ENCODE data around the gene MLLT10.
"Not testable (repeated sequence)": the region's sequence is repeated elsewhere in the genome, so short reads cannot be mapped to it uniquely, and the experiment has no call there.

The MLLT10 gene

GRCh38 chr10:21712975-21713374, 178.9 kb downstream of the MLLT10 start:
- no peak overlapping the region for H2AFZ ChIP-seq (ENCODE audit: low read depth, low read length)
- no peak overlapping the region for H3K14ac ChIP-seq (ENCODE audit: low read length in 2 of 2)
- no peak overlapping the region for H3K27ac ChIP-seq (ENCODE audit: low read length, poor library complexity, severe bottlenecking)
- H3K4me1 ChIP-seq (ENCODE audit: control insufficient read depth, insufficient read depth, low read depth, low read length) = no peaks in the 10 kb centered on the region
- no peak overlapping the region for H4K91ac ChIP-seq (ENCODE audit: low read length)
- no peak overlapping the region for H2BK15ac ChIP-seq (ENCODE audit: low read depth, poor library complexity, severe bottlenecking)
- H3K27me3 ChIP-seq (ENCODE audit: control insufficient read depth in 1 of 2, insufficient read depth in 1 of 2, low read length in 2 of 2) = no peaks in the 10 kb centered on the region
- H3K4me2 ChIP-seq (ENCODE audit: low read length, poor library complexity, severe bottlenecking) = no peak overlapping the region
- H3K4ac ChIP-seq (ENCODE audit: low read depth in 1 of 2, low read length in 2 of 2) = no peak overlapping the region
- no peak overlapping the region for H3K23ac ChIP-seq (ENCODE audit: low read length in 2 of 2)
- no peak overlapping the region for H2BK12ac ChIP-seq (ENCODE audit: low read length in 2 of 2)
- H4K8ac ChIP-seq (ENCODE audit: low read length) = no peak overlapping the region
- H3K36me3 ChIP-seq (ENCODE audit: control insufficient read depth in 1 of 2, insufficient read depth in 2 of 2, low read depth in 1 of 2, low read length in 2 of 2) = peaks cover 9 to 69% of the 10 kb centered on the region in 2 experiments
- no peak overlapping the region for H2AK5ac ChIP-seq (ENCODE audit: low read length, severe bottlenecking)
- 87% methylated on average over 4 of the region's 4 CpGs for WGBS
- H3K79me1 ChIP-seq (replicated peaks; ENCODE audit: low read length, poor library complexity, severe bottlenecking) = peaks cover 17% of the 10 kb centered on the region
- no peak overlapping the region for H3K9ac ChIP-seq (ENCODE audit: low read length)
- H3K18ac ChIP-seq (ENCODE audit: low read depth in 1 of 2, low read length in 2 of 2) = no peak overlapping the region
- H2BK120ac ChIP-seq (ENCODE audit: low read depth, low read length) = no peak overlapping the region
- DNase-seq = no peak
- H3K4me3 ChIP-seq (ENCODE audit: insufficient read depth in 1 of 2, low read depth in 1 of 2, low read length in 2 of 2) = no peak overlapping the region
- H2BK5ac ChIP-seq (ENCODE audit: low read depth, low read length, poor library complexity, severe bottlenecking) = no peak overlapping the region
- H3K9me3 ChIP-seq (ENCODE audit: control insufficient read depth, low read length) = no peaks in the 10 kb centered on the region

GRCh38 chr10:21715531-21716195, 181.6 kb downstream of the MLLT10 start:
- DNase-seq = peak; percentile 34
- no peaks in the 10 kb centered on the region for H3K9me3 ChIP-seq (ENCODE audit: control insufficient read depth, low read length)
- no peak overlapping the region for H2BK120ac ChIP-seq (ENCODE audit: low read depth, low read length)
- peak overlapping the region; percentile 9 for H2AK5ac ChIP-seq (ENCODE audit: low read length, severe bottlenecking)
- H4K8ac ChIP-seq (ENCODE audit: low read length) = no peak overlapping the region
- peak overlapping the region; percentile 7 for H3K27ac ChIP-seq (ENCODE audit: low read length, poor library complexity, severe bottlenecking)
- H3K27me3 ChIP-seq (ENCODE audit: control insufficient read depth in 1 of 2, insufficient read depth in 1 of 2, low read length in 2 of 2) = no peaks in the 10 kb centered on the region
- no peak overlapping the region for H3K4ac ChIP-seq (ENCODE audit: low read depth in 1 of 2, low read length in 2 of 2)
- no peak overlapping the region for H2AFZ ChIP-seq (ENCODE audit: low read depth, low read length)
- no peak overlapping the region for H3K4me3 ChIP-seq (ENCODE audit: insufficient read depth in 1 of 2, low read depth in 1 of 2, low read length in 2 of 2)
- H3K23ac ChIP-seq (ENCODE audit: low read length in 2 of 2) = no peak overlapping the region
- H3K4me2 ChIP-seq (ENCODE audit: low read length, poor library complexity, severe bottlenecking) = no peak overlapping the region
- no peak overlapping the region for H3K18ac ChIP-seq (ENCODE audit: low read depth in 1 of 2, low read length in 2 of 2)
- no peak overlapping the region for H3K14ac ChIP-seq (ENCODE audit: low read length in 2 of 2)
- no peak overlapping the region for H2BK5ac ChIP-seq (ENCODE audit: low read depth, low read length, poor library complexity, severe bottlenecking)
- peaks cover 17% of the 10 kb centered on the region for H3K79me1 ChIP-seq (replicated peaks; ENCODE audit: low read length, poor library complexity, severe bottlenecking)
- H4K91ac ChIP-seq (ENCODE audit: low read length) = no peak overlapping the region
- WGBS = 89% methylated on average over 2 of the region's 2 CpGs
- no peak overlapping the region for H2BK15ac ChIP-seq (ENCODE audit: low read depth, poor library complexity, severe bottlenecking)
- H3K9ac ChIP-seq (ENCODE audit: low read length) = no peak overlapping the region
- no peak overlapping the region for H2BK12ac ChIP-seq (ENCODE audit: low read length in 2 of 2)
- H3K36me3 ChIP-seq (ENCODE audit: control insufficient read depth in 1 of 2, insufficient read depth in 2 of 2, low read depth in 1 of 2, low read length in 2 of 2) = peaks cover 7 to 70% of the 10 kb centered on the region in 2 experiments
- no peaks in the 10 kb centered on the region for H3K4me1 ChIP-seq (ENCODE audit: control insufficient read depth, insufficient read depth, low read depth, low read length)

- H2BK15ac ChIP-seq (ENCODE audit: low read depth, poor library complexity, severe bottlenecking); DNase-seq; H3K23ac ChIP-seq (ENCODE audit: low read length in 2 of 2); H3K4me1 ChIP-seq (ENCODE audit: control insufficient read depth, insufficient read depth, low read depth, low read length); H3K9me3 ChIP-seq (ENCODE audit: control insufficient read depth, low read length); H2AK5ac ChIP-seq (ENCODE audit: low read length, severe bottlenecking); H3K9ac ChIP-seq (ENCODE audit: low read length); H3K27me3 ChIP-seq (ENCODE audit: control insufficient read depth in 1 of 2, insufficient read depth in 1 of 2, low read length in 2 of 2); H3K4me3 ChIP-seq (ENCODE audit: insufficient read depth in 1 of 2, low read depth in 1 of 2, low read length in 2 of 2); H2BK5ac ChIP-seq (ENCODE audit: low read depth, low read length, poor library complexity, severe bottlenecking); H4K91ac ChIP-seq (ENCODE audit: low read length); H3K14ac ChIP-seq (ENCODE audit: low read length in 2 of 2); H3K18ac ChIP-seq (ENCODE audit: low read depth in 1 of 2, low read length in 2 of 2); H3K4ac ChIP-seq (ENCODE audit: low read depth in 1 of 2, low read length in 2 of 2); H3K27ac ChIP-seq (ENCODE audit: low read length, poor library complexity, severe bottlenecking); H4K8ac ChIP-seq (ENCODE audit: low read length); H3K79me1 ChIP-seq (replicated peaks; ENCODE audit: low read length, poor library complexity, severe bottlenecking); H2BK12ac ChIP-seq (ENCODE audit: low read length in 2 of 2); H2BK120ac ChIP-seq (ENCODE audit: low read depth, low read length); H2AFZ ChIP-seq (ENCODE audit: low read depth, low read length); H3K4me2 ChIP-seq (ENCODE audit: low read length, poor library complexity, severe bottlenecking): not testable (repeated sequence)
- H3K36me3 ChIP-seq (ENCODE audit: control insufficient read depth in 1 of 2, insufficient read depth in 2 of 2, low read depth in 1 of 2, low read length in 2 of 2) = peaks cover 3 to 67% of the 10 kb centered on the region in 2 experiments
- WGBS = over 99% methylated on average over 3 of the region's 3 CpGs
These were observed 183.5 kb downstream of the MLLT10 start for GRCh38 chr10:21717437-21718054.

- Histone ChIP-seq H4K91ac (ENCODE audit: low read length) (no peak overlapping the region), H2BK5ac (ENCODE audit: low read depth, low read length, poor library complexity, severe bottlenecking) (no peak overlapping the region), H2BK15ac (ENCODE audit: low read depth, poor library complexity, severe bottlenecking) (no peak overlapping the region), H3K4me3 (ENCODE audit: insufficient read depth in 1 of 2, low read depth in 1 of 2, low read length in 2 of 2) (no peak overlapping the region), H3K23ac (ENCODE audit: low read length in 2 of 2) (no peak overlapping the region), H3K9ac (ENCODE audit: low read length) (no peak overlapping the region), H2BK12ac (ENCODE audit: low read length in 2 of 2) (no peak overlapping the region), H3K9me3 (ENCODE audit: control insufficient read depth, low read length) (no peaks in the 10 kb centered on the region), H3K4me2 (ENCODE audit: low read length, poor library complexity, severe bottlenecking) (no peak overlapping the region), H2AK5ac (ENCODE audit: low read length, severe bottlenecking) (no peak overlapping the region), H3K18ac (ENCODE audit: low read depth in 1 of 2, low read length in 2 of 2) (no peak overlapping the region), H3K27me3 (ENCODE audit: control insufficient read depth in 1 of 2, insufficient read depth in 1 of 2, low read length in 2 of 2) (no peaks in the 10 kb centered on the region), H3K4me1 (ENCODE audit: control insufficient read depth, insufficient read depth, low read depth, low read length) (no peaks in the 10 kb centered on the region), H3K36me3 (ENCODE audit: control insufficient read depth in 1 of 2, insufficient read depth in 2 of 2, low read depth in 1 of 2, low read length in 2 of 2) (peaks cover under 1 to 55% of the 10 kb centered on the region in 2 experiments), H3K14ac (ENCODE audit: low read length in 2 of 2) (no peak overlapping the region), H4K8ac (ENCODE audit: low read length) (no peak overlapping the region), H3K79me1 (replicated peaks; ENCODE audit: low read length, poor library complexity, severe bottlenecking) (peaks cover 2% of the 10 kb centered on the region), H2AFZ (ENCODE audit: low read depth, low read length) (no peak overlapping the region), H2BK120ac (ENCODE audit: low read depth, low read length) (no peak overlapping the region), H3K4ac (ENCODE audit: low read depth in 1 of 2, low read length in 2 of 2) (no peak overlapping the region), H3K27ac (ENCODE audit: low read length, poor library complexity, severe bottlenecking) (no peak overlapping the region)
- DNase-seq = no peak
- 94% methylated on average over 1 of the region's 1 CpG for WGBS
These were observed 185.5 kb downstream of the MLLT10 start for GRCh38 chr10:21719502-21719901.
